ENCODE measurements around the gene GPN2.

DNA sequence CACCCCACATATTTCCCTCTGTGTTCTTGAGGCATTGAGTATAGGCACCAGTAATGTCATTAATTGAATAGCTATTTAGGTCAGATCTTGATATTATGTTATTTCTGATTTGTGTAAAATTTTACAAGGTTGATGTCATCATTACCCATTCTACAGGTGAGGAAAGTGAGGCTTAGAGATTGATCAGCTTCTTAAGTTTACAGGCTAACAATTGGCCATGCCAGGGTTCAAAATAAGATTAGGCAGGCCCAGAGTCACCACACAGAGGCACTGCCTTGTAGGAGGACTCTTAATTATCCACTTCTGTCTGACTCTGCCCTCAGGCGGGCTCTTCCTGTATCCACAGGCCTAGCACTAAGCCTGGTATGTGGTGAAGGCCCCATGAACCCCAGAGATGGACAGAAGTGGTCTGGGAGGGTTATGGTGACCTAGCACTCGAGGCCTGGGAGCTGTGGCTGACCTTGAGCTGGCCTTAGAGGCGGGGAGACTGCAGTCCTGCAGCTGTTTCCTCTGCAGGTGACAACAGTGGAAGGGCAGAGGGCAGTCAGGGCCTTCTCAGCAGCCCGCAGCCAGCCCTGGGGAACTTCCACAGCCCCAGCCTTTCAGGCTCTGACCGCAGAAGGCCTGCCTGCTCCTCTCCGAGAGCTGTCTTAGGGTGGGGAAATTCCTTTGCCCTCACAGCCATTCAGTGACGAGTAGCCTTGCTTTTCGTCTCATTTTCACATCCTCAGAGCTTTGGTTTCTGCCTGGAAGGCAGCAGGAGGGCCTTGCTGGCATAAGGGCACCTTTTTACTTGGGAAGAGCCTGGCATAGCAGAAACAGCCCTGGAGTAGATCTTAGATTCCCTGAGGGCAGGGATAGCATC lies 51.4 kb downstream of the GPN2 start:
- TF ChIP-seq, protein P1, sequence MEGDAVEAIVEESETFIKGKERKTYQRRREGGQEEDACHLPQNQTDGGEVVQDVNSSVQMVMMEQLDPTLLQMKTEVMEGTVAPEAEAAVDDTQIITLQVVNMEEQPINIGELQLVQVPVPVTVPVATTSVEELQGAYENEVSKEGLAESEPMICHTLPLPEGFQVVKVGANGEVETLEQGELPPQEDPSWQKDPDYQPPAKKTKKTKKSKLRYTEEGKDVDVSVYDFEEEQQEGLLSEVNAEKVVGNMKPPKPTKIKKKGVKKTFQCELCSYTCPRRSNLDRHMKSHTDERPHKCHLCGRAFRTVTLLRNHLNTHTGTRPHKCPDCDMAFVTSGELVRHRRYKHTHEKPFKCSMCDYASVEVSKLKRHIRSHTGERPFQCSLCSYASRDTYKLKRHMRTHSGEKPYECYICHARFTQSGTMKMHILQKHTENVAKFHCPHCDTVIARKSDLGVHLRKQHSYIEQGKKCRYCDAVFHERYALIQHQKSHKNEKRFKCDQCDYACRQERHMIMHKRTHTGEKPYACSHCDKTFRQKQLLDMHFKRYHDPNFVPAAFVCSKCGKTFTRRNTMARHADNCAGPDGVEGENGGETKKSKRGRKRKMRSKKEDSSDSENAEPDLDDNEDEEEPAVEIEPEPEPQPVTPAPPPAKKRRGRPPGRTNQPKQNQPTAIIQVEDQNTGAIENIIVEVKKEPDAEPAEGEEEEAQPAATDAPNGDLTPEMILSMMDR (IDR thresholded peaks at IDR 0.05), result no peak
- no peak for TF ChIP-seq POLR2AphosphoS5 (IDR thresholded peaks at IDR 0.05; ENCODE audit: low read depth, low read length)
- no peak for TF ChIP-seq TCF7L2 (IDR thresholded peaks at IDR 0.05; ENCODE audit: low read depth, low read length)
- TF ChIP-seq, protein P2, sequence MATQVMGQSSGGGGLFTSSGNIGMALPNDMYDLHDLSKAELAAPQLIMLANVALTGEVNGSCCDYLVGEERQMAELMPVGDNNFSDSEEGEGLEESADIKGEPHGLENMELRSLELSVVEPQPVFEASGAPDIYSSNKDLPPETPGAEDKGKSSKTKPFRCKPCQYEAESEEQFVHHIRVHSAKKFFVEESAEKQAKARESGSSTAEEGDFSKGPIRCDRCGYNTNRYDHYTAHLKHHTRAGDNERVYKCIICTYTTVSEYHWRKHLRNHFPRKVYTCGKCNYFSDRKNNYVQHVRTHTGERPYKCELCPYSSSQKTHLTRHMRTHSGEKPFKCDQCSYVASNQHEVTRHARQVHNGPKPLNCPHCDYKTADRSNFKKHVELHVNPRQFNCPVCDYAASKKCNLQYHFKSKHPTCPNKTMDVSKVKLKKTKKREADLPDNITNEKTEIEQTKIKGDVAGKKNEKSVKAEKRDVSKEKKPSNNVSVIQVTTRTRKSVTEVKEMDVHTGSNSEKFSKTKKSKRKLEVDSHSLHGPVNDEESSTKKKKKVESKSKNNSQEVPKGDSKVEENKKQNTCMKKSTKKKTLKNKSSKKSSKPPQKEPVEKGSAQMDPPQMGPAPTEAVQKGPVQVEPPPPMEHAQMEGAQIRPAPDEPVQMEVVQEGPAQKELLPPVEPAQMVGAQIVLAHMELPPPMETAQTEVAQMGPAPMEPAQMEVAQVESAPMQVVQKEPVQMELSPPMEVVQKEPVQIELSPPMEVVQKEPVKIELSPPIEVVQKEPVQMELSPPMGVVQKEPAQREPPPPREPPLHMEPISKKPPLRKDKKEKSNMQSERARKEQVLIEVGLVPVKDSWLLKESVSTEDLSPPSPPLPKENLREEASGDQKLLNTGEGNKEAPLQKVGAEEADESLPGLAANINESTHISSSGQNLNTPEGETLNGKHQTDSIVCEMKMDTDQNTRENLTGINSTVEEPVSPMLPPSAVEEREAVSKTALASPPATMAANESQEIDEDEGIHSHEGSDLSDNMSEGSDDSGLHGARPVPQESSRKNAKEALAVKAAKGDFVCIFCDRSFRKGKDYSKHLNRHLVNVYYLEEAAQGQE (IDR thresholded peaks at IDR 0.05; ENCODE audit: insufficient read depth in 1 of 2, low read depth in 2 of 2, low read length in 1 of 2), result no peak
